ENCODE measurements around the gene CEP112.

The CEP112 gene

GRCh38 chr17:65718601-65719000, 473.3 kb downstream of the CEP112 start:
- H3K4me3 ChIP-seq (ENCODE audit: low read depth, low read length): no peak overlapping the region
- CTCF ChIA-PET: no interaction called here
- TF ChIP-seq CTCF (IDR thresholded peaks at IDR 0.05; ENCODE audit: insufficient read depth, low read length, missing control alignments): no peak
- POLR2A ChIA-PET: no interaction called here
- DNase-seq (ENCODE audit: low read depth, low spot score): no peak

- no peak for DNase-seq (ENCODE audit: low read depth, low spot score)
- POLR2A ChIA-PET: no interaction called here
Observed at GRCh38 chr17:65712383-65713267, 479.3 kb downstream of the CEP112 start.

GRCh38 chr17:65711671-65712276, 480.2 kb downstream of the CEP112 start:
- CTCF ChIA-PET: no interaction called here
- POLR2A ChIA-PET: no interaction called here
- no peak for TF ChIP-seq CTCF (IDR thresholded peaks at IDR 0.05; ENCODE audit: insufficient read depth, low read length, missing control alignments)
- no peak for DNase-seq (ENCODE audit: low read depth, low spot score)
- no peak overlapping the region for H3K4me3 ChIP-seq (ENCODE audit: low read depth, low read length)

More at GRCh38 chr17:65712383-65713267, 479.3 kb downstream of the CEP112 start:
- H3K4me3 ChIP-seq (ENCODE audit: low read depth, low read length): no peak overlapping the region
- CTCF ChIA-PET: no interaction called here
- no peak for TF ChIP-seq CTCF (IDR thresholded peaks at IDR 0.05; ENCODE audit: insufficient read depth, low read length, missing control alignments)

GRCh38 chr17:65707780-65708179, 484.2 kb downstream of the CEP112 start:
- no peak for TF ChIP-seq CTCF (IDR thresholded peaks at IDR 0.05; ENCODE audit: insufficient read depth, low read length, missing control alignments)
- CTCF ChIA-PET: no interaction called here
- no peak overlapping the region for H3K4me3 ChIP-seq (ENCODE audit: low read depth, low read length)
- DNase-seq (ENCODE audit: low read depth, low spot score): no peak
- POLR2A ChIA-PET: no interaction called here

- no peak for TF ChIP-seq CTCF (IDR thresholded peaks at IDR 0.05; ENCODE audit: insufficient read depth, low read length, missing control alignments)
- DNase-seq (ENCODE audit: low read depth, low spot score): no peak
- H3K4me3 ChIP-seq (ENCODE audit: low read depth, low read length): no peak overlapping the region
- CTCF ChIA-PET: no interaction called here
- POLR2A ChIA-PET: no interaction called here
Observed at GRCh38 chr17:65704731-65705130, 487.2 kb downstream of the CEP112 start.

GRCh38 chr17:65703891-65704290, 488.0 kb downstream of the CEP112 start:
- ChIA-PET POLR2A (no interaction called here), CTCF (no interaction called here)
- no peak for TF ChIP-seq CTCF (IDR thresholded peaks at IDR 0.05; ENCODE audit: insufficient read depth, low read length, missing control alignments)
- no peak for DNase-seq (ENCODE audit: low read depth, low spot score)
- no peak overlapping the region for H3K4me3 ChIP-seq (ENCODE audit: low read depth, low read length)
